ENCODE results near the gene ACOT8. TPM values are rescaled to one million over a fixed set of nuclear protein-coding genes. Genes with fewer than 3 reads are reported as not detected.
A peak's percentile ranks its signal among the peaks of the same experiment; 100 is the strongest.

The ACOT8 gene
- total RNA-seq, 3 donors from 2014 or later (not counting 1 experiment from before 2014, with no cell fraction given) = 30.5 to 35.4 (median 31.7) TPM

- Mint-ChIP-seq H3K27ac (peak within 1 kb of the TSS; percentile 58 to 88), H3K9me3 (no peaks in the 10 kb centered on the region), H3K4me1 (peaks cover 5 to 24% of the 10 kb centered on the region in 2 donors), H3K36me3 (no peaks in the 10 kb centered on the region), H3K27me3 (ENCODE audit: low read depth in 2 of 2) (no peaks in the 10 kb centered on the region), H3K4me3 (peak within 1 kb of the TSS; percentile 93)
- peak; percentile 78 to 90 for DNase-seq
- H3K4me1 ChIP-seq (ENCODE audit: control insufficient read depth, insufficient read depth, low read length) = peaks cover 38% of the 10 kb centered on the region
- peak within 1 kb of the TSS; percentile 68 for H3K4me3 ChIP-seq (ENCODE audit: low read length)
- H3K36me3 ChIP-seq (ENCODE audit: control insufficient read depth, insufficient read depth, low read length) = peaks cover 11% of the 10 kb centered on the region
- intact Hi-C loops (cut with micrococcal nuclease) = loop anchor here (1.0 to 2.0 kb wide), 4 partner anchors 20 to 72 kb away; partner anchors contain the start of gene PCIF1
- H3K9me3 ChIP-seq (ENCODE audit: control insufficient read depth, insufficient read depth, low read length) = no peaks in the 10 kb centered on the region
- under 1% methylated on average over 78 of the region's 78 CpGs for WGBS (ENCODE audit: insufficient coverage)
- peak; percentile 73 to 87 (median 86) for ATAC-seq
- no peak for TF ChIP-seq CTCF (IDR thresholded peaks at IDR 0.05)
- H3K27me3 ChIP-seq (ENCODE audit: control insufficient read depth, insufficient read depth, low read length) = no peaks in the 10 kb centered on the region
- H3K27ac ChIP-seq (ENCODE audit: low read length) = peak within 1 kb of the TSS; percentile 32
Measured at GRCh38 chr20:45890985-45891983, 34.1 kb upstream of the ACOT8 start, which contains the start of the genes CTSA and NEURL2. CTSA (plus strand) TSS chr20:45891335; CDS start chr20:45891569, 234 bp downstream. NEURL2 (minus strand) TSS chr20:45891208; CDS start chr20:45890991, 217 bp downstream.

GRCh38 chr20:45890077-45890984 is 33.1 kb upstream of the ACOT8 start:
- H3K4me3 Mint-ChIP-seq = peak overlapping the region; percentile 93
- H3K4me1 Mint-ChIP-seq = peaks cover 5 to 24% of the 10 kb centered on the region in 2 donors
- Histone ChIP-seq H3K4me3 (ENCODE audit: low read length) (peak overlapping the region; percentile 68), H3K36me3 (ENCODE audit: control insufficient read depth, insufficient read depth, low read length) (peaks cover 10% of the 10 kb centered on the region), H3K27me3 (ENCODE audit: control insufficient read depth, insufficient read depth, low read length) (no peaks in the 10 kb centered on the region), H3K4me1 (ENCODE audit: control insufficient read depth, insufficient read depth, low read length) (peaks cover 38% of the 10 kb centered on the region), H3K27ac (ENCODE audit: low read length) (no peak overlapping the region), H3K9me3 (ENCODE audit: control insufficient read depth, insufficient read depth, low read length) (no peaks in the 10 kb centered on the region)
- H3K36me3 Mint-ChIP-seq = no peaks in the 10 kb centered on the region
- intact Hi-C loops (cut with micrococcal nuclease) = loop anchor here (1.0 to 2.0 kb wide), 3 partner anchors 20 to 73 kb away; no protein-coding TSS in a partner anchor
- H3K27ac Mint-ChIP-seq = peak overlapping the region; percentile 51 to 88
- no peaks in the 10 kb centered on the region for H3K27me3 Mint-ChIP-seq (ENCODE audit: low read depth in 2 of 2)
- H3K9me3 Mint-ChIP-seq = no peaks in the 10 kb centered on the region
- TF ChIP-seq CTCF (IDR thresholded peaks at IDR 0.05) = peak; percentile 67
- peak; percentile 67 to 75 (median 70) for ATAC-seq
- 4% methylated on average over 79 of the region's 79 CpGs for WGBS (ENCODE audit: insufficient coverage)
- DNase-seq = peak; percentile 56 to 69

- intact Hi-C loops (cut with micrococcal nuclease) = no loop called here
- whole genome bisulfite sequencing (ENCODE audit: insufficient coverage) = 82% methylated on average over 3 of the region's 3 CpGs
- Mint-ChIP-seq H3K4me3 (peak overlapping the region; percentile 52), H3K27ac (no peak overlapping the region), H3K4me1 (peaks cover 5 to 24% of the 10 kb centered on the region in 2 donors), H3K27me3 (ENCODE audit: low read depth in 2 of 2) (no peaks in the 10 kb centered on the region), H3K9me3 (no peaks in the 10 kb centered on the region), H3K36me3 (no peaks in the 10 kb centered on the region)
- Histone ChIP-seq H3K4me3 (ENCODE audit: low read length) (no peak overlapping the region), H3K36me3 (ENCODE audit: control insufficient read depth, insufficient read depth, low read length) (no peaks in the 10 kb centered on the region), H3K9me3 (ENCODE audit: control insufficient read depth, insufficient read depth, low read length) (no peaks in the 10 kb centered on the region), H3K4me1 (ENCODE audit: control insufficient read depth, insufficient read depth, low read length) (peaks cover 35% of the 10 kb centered on the region), H3K27ac (ENCODE audit: low read length) (no peak overlapping the region), H3K27me3 (ENCODE audit: control insufficient read depth, insufficient read depth, low read length) (no peaks in the 10 kb centered on the region)
- DNase-seq (no peak), ATAC-seq (no peak)
- no peak for TF ChIP-seq CTCF (IDR thresholded peaks at IDR 0.05)
Measured at GRCh38 chr20:45888681-45889080, 31.5 kb upstream of the ACOT8 start.

All from natural killer cell (primary cell).